HUDEP-2 (cell line): ENCODE data around the gene CYB561D2.
A peak's percentile ranks its signal among the peaks of the same experiment; 100 is the strongest.
"Not testable (repeated sequence)": the region's sequence is repeated elsewhere in the genome, so short reads cannot be mapped to it uniquely, and the experiment has no call there.

ENCODE experiments used
- DNase-seq, 76 experiments: peaks; one replicate each; lab custom pipeline; 2025; ENCODE audit not compliant: unreplicated experiment in 76 of 76; lab: John Stamatoyannopoulos, UW

The CYB561D2 gene

GRCh38 chr3:50350527-50351322, at the start of gene CYB561D2, which contains the start of gene NPRL2:
Gene CYB561D2 (plus strand): TSS chr3:50350862. CDS start chr3:50351434, 572 bp downstream.
Gene NPRL2 (minus strand): TSS chr3:50350775. CDS start chr3:50350652, 123 bp downstream.
- peak in 75 of 76 experiments; percentile 66 to 98 (median 94) for DNase-seq

- DNase-seq = no peak
These were observed 48.3 kb upstream of the CYB561D2 start for GRCh38 chr3:50302095-50303012.

GRCh38 chr3:50303013-50303815, 47.4 kb upstream of the CYB561D2 start, which contains the start of gene HYAL1:
Gene HYAL1 (minus strand): TSS chr3:50303574. CDS start chr3:50302956, 618 bp downstream.
- DNase-seq = peak in 46 of 76 experiments; percentile 5 to 62 (median 27)

- DNase-seq = no peak
These were observed 46.1 kb upstream of the CYB561D2 start for GRCh38 chr3:50304601-50305000.

GRCh38 chr3:50312041-50312440, 38.6 kb upstream of the CYB561D2 start:
- DNase-seq = not testable (repeated sequence)

DNA sequence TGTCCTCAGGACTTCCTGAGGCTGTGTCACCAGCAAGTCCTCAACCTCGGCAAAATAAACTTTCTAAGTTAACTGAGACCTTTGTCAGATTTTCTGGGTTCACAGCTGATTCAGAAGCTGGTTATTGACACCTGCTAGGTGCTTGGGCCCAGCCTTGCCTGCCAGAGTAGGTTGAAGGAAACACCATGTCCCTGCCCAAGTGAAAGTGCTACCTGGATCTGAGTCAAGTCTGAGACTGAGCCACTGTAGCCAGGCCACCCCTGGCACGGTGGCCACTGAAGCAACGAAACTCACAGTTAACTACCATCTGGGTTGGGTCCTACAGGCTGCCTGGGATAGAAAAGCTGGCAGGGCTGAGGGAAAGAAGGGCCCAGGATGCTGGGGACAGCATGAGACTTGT, 36.3 kb upstream of the CYB561D2 start:
- no peak for DNase-seq

DNA sequence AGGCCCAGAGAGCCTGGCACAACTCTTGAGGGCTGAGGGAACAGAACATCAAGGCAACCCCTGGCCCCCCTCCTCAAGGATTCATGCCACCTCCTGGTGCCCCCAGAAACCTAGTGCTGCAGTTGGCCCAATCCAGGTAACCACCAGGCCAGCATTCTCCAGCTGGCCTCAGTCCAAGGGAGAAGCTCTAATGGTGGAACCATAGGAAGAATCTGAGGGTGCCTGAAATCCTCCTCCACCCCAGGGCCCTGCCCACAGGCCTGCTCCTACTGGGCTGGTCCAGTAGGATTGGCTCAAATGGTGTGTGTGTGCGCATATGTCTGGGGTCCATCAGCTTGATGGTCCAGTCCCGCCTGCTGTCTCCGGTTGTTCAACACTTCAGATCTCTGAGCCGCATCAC, 35.8 kb upstream of the CYB561D2 start:
- no peak for DNase-seq

GRCh38 chr3:50316657-50317242, 33.9 kb upstream of the CYB561D2 start:
- peak in 28 of 76 experiments; percentile 13 to 63 (median 28) for DNase-seq

GRCh38 chr3:50317300-50317699, 33.4 kb upstream of the CYB561D2 start:
- DNase-seq = no peak

DNA sequence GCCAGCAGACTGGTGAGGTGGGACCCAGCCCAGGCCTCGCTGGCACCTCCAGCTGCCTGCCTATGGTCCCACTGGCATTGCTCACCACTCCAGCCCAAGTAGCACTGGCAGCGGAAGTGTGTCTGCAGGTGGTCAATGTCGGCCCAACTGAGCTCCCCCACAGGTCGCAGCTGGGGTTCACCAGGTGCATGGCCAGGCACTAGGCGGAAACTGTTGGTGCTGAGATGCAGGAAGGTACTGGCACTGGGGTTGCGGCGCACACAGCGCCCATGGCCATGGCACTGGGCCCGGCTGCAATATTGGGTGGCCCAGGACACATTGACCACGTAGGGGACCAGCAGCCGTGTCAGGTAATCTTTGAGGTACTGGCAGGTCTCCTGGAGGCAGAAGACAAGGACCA, 32.5 kb upstream of the CYB561D2 start:
- no peak for DNase-seq

- no peak for DNase-seq
These were observed 32.0 kb upstream of the CYB561D2 start for GRCh38 chr3:50318615-50319014.

DNA sequence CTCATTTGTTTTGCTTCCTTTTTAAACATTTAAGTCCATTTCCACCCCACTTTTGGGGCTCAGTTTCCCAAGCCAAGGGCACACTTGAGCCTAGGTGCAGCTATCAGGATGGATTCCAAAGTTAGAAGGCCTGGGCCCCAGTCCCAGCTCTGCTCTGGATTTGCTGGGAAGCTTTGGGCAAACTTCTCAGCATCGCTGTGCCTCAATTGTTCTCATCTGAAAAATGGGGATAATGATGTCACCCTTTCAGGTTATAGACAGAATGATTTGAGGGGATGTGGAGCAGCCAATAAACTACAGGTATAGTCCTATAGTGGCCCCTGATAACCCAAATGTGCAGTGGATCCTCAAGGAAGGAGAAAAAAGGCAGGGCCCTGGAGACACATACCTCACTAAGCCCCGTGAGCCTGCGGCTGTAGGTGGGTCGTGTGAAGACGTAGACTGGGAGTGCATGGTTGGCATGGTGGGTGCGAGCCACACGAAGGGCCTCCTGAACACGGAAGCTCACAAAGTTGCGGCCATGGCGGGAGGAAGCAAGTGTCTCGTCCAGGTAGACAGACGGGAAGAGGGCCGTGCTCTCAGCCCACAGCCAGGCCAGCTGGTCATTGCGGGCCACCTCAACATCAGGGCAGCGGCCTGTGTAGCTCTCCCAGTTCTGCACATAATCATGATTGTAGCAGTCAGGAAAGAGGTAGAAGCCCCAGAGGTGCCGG, 31.3 kb upstream of the CYB561D2 start:
- DNase-seq = no peak

- DNase-seq = no peak
These were observed 30.6 kb upstream of the CYB561D2 start for GRCh38 chr3:50319894-50320625.

DNA sequence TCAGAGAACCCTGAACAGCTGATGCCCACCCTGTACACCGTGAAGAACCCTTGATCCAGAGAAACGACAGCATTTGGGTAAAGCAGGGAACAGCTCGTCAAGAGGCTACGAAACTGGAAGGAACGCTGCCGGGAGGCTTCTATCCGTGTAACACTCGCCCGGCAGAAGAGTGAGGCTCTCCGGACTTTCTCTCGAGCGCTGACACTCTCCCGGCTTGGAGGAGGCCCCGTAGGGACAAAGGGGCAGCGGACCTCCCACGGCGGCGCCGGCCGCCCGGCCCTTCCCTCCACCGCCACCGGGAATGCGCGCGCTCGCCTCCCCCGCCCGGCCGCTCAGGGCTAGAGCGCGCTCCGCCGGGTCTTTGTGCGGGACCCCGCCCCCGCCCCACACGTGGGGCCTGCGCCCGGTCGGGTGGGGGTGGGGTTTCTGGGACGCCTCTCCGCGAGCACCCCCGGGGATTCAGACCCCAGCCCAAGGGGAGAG, 29.8 kb upstream of the CYB561D2 start:
- peak in 48 of 76 experiments; percentile 32 to 82 (median 64) for DNase-seq

- DNase-seq = peak in 73 of 76 experiments; percentile 18 to 99 (median 77)
These were observed 29.1 kb upstream of the CYB561D2 start for GRCh38 chr3:50321336-50322114.

DNA sequence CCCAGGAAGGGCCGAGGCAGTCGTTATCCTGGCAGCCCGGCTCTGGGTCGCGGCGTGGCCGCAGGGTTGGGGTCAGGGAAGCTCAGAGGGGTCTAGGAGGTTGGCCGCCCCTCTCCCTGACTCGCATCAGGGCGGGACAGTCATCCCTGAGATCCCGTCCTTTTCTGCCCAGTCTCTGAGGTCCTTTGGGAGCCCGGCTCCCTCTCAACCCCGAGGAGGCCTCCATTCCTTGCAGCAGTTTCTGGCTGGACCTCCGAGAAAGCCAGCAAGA, 28.6 kb upstream of the CYB561D2 start:
- DNase-seq = no peak

GRCh38 chr3:50322386-50323091, 28.1 kb upstream of the CYB561D2 start, which contains the start of gene HYAL2:
Gene HYAL2 (minus strand): TSS chr3:50322745. CDS start chr3:50320489, 2,256 bp downstream.
- no peak for DNase-seq
